ENCODE measurements around the gene IL5.
"Not testable (repeated sequence)": the region's sequence is repeated elsewhere in the genome, so short reads cannot be mapped to it uniquely, and the experiment has no call there.

The IL5 gene

GRCh38 chr5:132549576-132549975, 6.3 kb upstream of the IL5 start:
- Mint-ChIP-seq H3K36me3 (ENCODE audit: low read depth) (no peaks in the 10 kb centered on the region), H3K27ac (no peak overlapping the region), H3K4me3 (no peak overlapping the region), H3K9me3 (no peaks in the 10 kb centered on the region), H3K4me1 (ENCODE audit: low read depth) (peaks cover 25% of the 10 kb centered on the region), H3K27me3 (no peaks in the 10 kb centered on the region)

GRCh38 chr5:132548834-132549233, 5.5 kb upstream of the IL5 start:
- not testable (repeated sequence) for H3K27ac Mint-ChIP-seq; H3K36me3 Mint-ChIP-seq (ENCODE audit: low read depth)
- peaks cover 28% of the 10 kb centered on the region for H3K4me1 Mint-ChIP-seq (ENCODE audit: low read depth)

GRCh38 chr5:132547269-132547668, 3.9 kb upstream of the IL5 start:
- no peak overlapping the region for H3K4me3 Mint-ChIP-seq
- no peaks in the 10 kb centered on the region for H3K27me3 Mint-ChIP-seq
- H3K4me1 Mint-ChIP-seq (ENCODE audit: low read depth), result peaks cover 32% of the 10 kb centered on the region
- H3K9me3 Mint-ChIP-seq, result no peaks in the 10 kb centered on the region
- H3K27ac Mint-ChIP-seq, result no peak overlapping the region
- no peaks in the 10 kb centered on the region for H3K36me3 Mint-ChIP-seq (ENCODE audit: low read depth)

More at GRCh38 chr5:132548834-132549233, 5.5 kb upstream of the IL5 start:
- not testable (repeated sequence) for H3K9me3 Mint-ChIP-seq, H3K4me3 Mint-ChIP-seq, H3K27me3 Mint-ChIP-seq

- no peak overlapping the region for H3K27ac Mint-ChIP-seq
- H3K4me3 Mint-ChIP-seq, result no peak overlapping the region
- H3K36me3 Mint-ChIP-seq (ENCODE audit: low read depth), result no peaks in the 10 kb centered on the region
- no peaks in the 10 kb centered on the region for H3K9me3 Mint-ChIP-seq
- peaks cover 32% of the 10 kb centered on the region for H3K4me1 Mint-ChIP-seq (ENCODE audit: low read depth)
- peaks cover 4% of the 10 kb centered on the region for H3K27me3 Mint-ChIP-seq
Measured at GRCh38 chr5:132546108-132546507, 2.8 kb upstream of the IL5 start.

- peaks cover 13% of the 10 kb centered on the region for H3K27me3 Mint-ChIP-seq
- H3K27ac Mint-ChIP-seq, result no peak overlapping the region
- H3K9me3 Mint-ChIP-seq, result no peaks in the 10 kb centered on the region
- H3K36me3 Mint-ChIP-seq (ENCODE audit: low read depth), result no peaks in the 10 kb centered on the region
- no peak overlapping the region for H3K4me3 Mint-ChIP-seq
- peaks cover 9% of the 10 kb centered on the region for H3K4me1 Mint-ChIP-seq (ENCODE audit: low read depth)
Measured at GRCh38 chr5:132540764-132541163, 2.6 kb downstream of the IL5 start.

GRCh38 chr5:132540149-132540548, 3.2 kb downstream of the IL5 start:
- peaks cover 7% of the 10 kb centered on the region for H3K4me1 Mint-ChIP-seq (ENCODE audit: low read depth)
- peaks cover 17% of the 10 kb centered on the region for H3K27me3 Mint-ChIP-seq
- H3K9me3 Mint-ChIP-seq, result no peaks in the 10 kb centered on the region
- no peaks in the 10 kb centered on the region for H3K36me3 Mint-ChIP-seq (ENCODE audit: low read depth)
- no peak overlapping the region for H3K4me3 Mint-ChIP-seq
- H3K27ac Mint-ChIP-seq, result no peak overlapping the region

- peaks cover 7% of the 10 kb centered on the region for H3K4me1 Mint-ChIP-seq (ENCODE audit: low read depth)
- H3K27me3 Mint-ChIP-seq, result peaks cover 17% of the 10 kb centered on the region
- H3K36me3 Mint-ChIP-seq (ENCODE audit: low read depth), result no peaks in the 10 kb centered on the region
- no peaks in the 10 kb centered on the region for H3K9me3 Mint-ChIP-seq
- H3K27ac Mint-ChIP-seq, result no peak overlapping the region
- H3K4me3 Mint-ChIP-seq, result no peak overlapping the region
Measured at GRCh38 chr5:132539716-132540115, 3.6 kb downstream of the IL5 start.

GRCh38 chr5:132530946-132531345, 12.4 kb downstream of the IL5 start:
- H3K4me1 Mint-ChIP-seq (ENCODE audit: low read depth), result peaks cover 38% of the 10 kb centered on the region
- H3K27ac Mint-ChIP-seq, result no peak overlapping the region
- no peaks in the 10 kb centered on the region for H3K9me3 Mint-ChIP-seq
- no peaks in the 10 kb centered on the region for H3K36me3 Mint-ChIP-seq (ENCODE audit: low read depth)
- no peak overlapping the region for H3K4me3 Mint-ChIP-seq
- peaks cover 9% of the 10 kb centered on the region for H3K27me3 Mint-ChIP-seq

GRCh38 chr5:132528866-132529634, 14.3 kb downstream of the IL5 start:
- Mint-ChIP-seq H3K9me3 (no peaks in the 10 kb centered on the region), H3K4me3 (no peak overlapping the region), H3K36me3 (ENCODE audit: low read depth) (no peaks in the 10 kb centered on the region), H3K27me3 (peaks cover 4% of the 10 kb centered on the region), H3K4me1 (ENCODE audit: low read depth) (peaks cover 56% of the 10 kb centered on the region), H3K27ac (no peak overlapping the region)

- no peaks in the 10 kb centered on the region for H3K36me3 Mint-ChIP-seq (ENCODE audit: low read depth)
- peaks cover 4% of the 10 kb centered on the region for H3K27me3 Mint-ChIP-seq
- no peak overlapping the region for H3K27ac Mint-ChIP-seq
- H3K4me1 Mint-ChIP-seq (ENCODE audit: low read depth), result peaks cover 57% of the 10 kb centered on the region
- no peaks in the 10 kb centered on the region for H3K9me3 Mint-ChIP-seq
- no peak overlapping the region for H3K4me3 Mint-ChIP-seq
Measured at GRCh38 chr5:132528021-132528420, 15.3 kb downstream of the IL5 start.

- Mint-ChIP-seq H3K4me1 (ENCODE audit: low read depth) (peaks cover 59% of the 10 kb centered on the region), H3K4me3 (no peak overlapping the region), H3K27ac (peak overlapping the region; percentile 34), H3K36me3 (ENCODE audit: low read depth) (no peaks in the 10 kb centered on the region), H3K27me3 (peaks cover 4% of the 10 kb centered on the region), H3K9me3 (no peaks in the 10 kb centered on the region)
Measured at GRCh38 chr5:132526974-132527564, 16.3 kb downstream of the IL5 start.

GRCh38 chr5:132526290-132526973, 16.9 kb downstream of the IL5 start:
- Mint-ChIP-seq H3K27ac (no peak overlapping the region), H3K27me3 (peaks cover 4% of the 10 kb centered on the region), H3K36me3 (ENCODE audit: low read depth) (no peaks in the 10 kb centered on the region), H3K4me1 (ENCODE audit: low read depth) (peaks cover 59% of the 10 kb centered on the region), H3K4me3 (no peak overlapping the region), H3K9me3 (no peaks in the 10 kb centered on the region)

GRCh38 chr5:132525299-132525724, 18.0 kb downstream of the IL5 start:
- H3K27ac Mint-ChIP-seq, result peak overlapping the region; percentile 77
- no peaks in the 10 kb centered on the region for H3K36me3 Mint-ChIP-seq (ENCODE audit: low read depth)
- peaks cover 4% of the 10 kb centered on the region for H3K27me3 Mint-ChIP-seq
- peak overlapping the region; percentile 61 for H3K4me3 Mint-ChIP-seq
- no peaks in the 10 kb centered on the region for H3K9me3 Mint-ChIP-seq
- peaks cover 59% of the 10 kb centered on the region for H3K4me1 Mint-ChIP-seq (ENCODE audit: low read depth)

- not testable (repeated sequence) for H3K36me3 Mint-ChIP-seq (ENCODE audit: low read depth); H3K9me3 Mint-ChIP-seq; H3K4me3 Mint-ChIP-seq; H3K27me3 Mint-ChIP-seq
- peak overlapping the region; percentile 77 for H3K27ac Mint-ChIP-seq
- H3K4me1 Mint-ChIP-seq (ENCODE audit: low read depth), result peaks cover 63% of the 10 kb centered on the region
Measured at GRCh38 chr5:132524877-132525276, 18.4 kb downstream of the IL5 start.

- H3K9me3 Mint-ChIP-seq; H3K27ac Mint-ChIP-seq; H3K27me3 Mint-ChIP-seq; H3K36me3 Mint-ChIP-seq (ENCODE audit: low read depth); H3K4me3 Mint-ChIP-seq: not testable (repeated sequence)
- H3K4me1 Mint-ChIP-seq (ENCODE audit: low read depth), result peaks cover 44% of the 10 kb centered on the region
Measured at GRCh38 chr5:132522067-132522466, 21.3 kb downstream of the IL5 start.
